K562 (cell line): ENCODE data around the gene ZNF232. TPM values are rescaled to one million over a fixed set of nuclear protein-coding genes. Genes with fewer than 3 reads are reported as not detected.

ENCODE experiments used
- CBX1 ChIP-seq: sonication (generic); IDR thresholded peaks from 2 replicates; pipeline ENCODE4 v1.6.1; 2016; ENCODE audit warnings: antibody characterized with exemption, low read depth, mild to moderate bottlenecking
- EP300 ChIP-seq: IDR thresholded peaks from 2 replicates; pipeline ENCODE4 v1.6.1; 2012; ENCODE audit warnings: low read length, improper control_type of control experiment
- L3MBTL2 ChIP-seq: fragments of 450-650 bp; IDR thresholded peaks from 2 replicates; pipeline ENCODE4 v1.6.1; 2016; ENCODE audit warnings: mild to moderate bottlenecking, moderate library complexity
- MCM5 ChIP-seq: fragments of 450-650 bp; IDR thresholded peaks from 2 replicates; pipeline ENCODE4 v1.6.1; 2016; ENCODE audit warnings: low read depth
- MNT ChIP-seq, 2 experiments: fragments of 450-650 bp; conservative IDR thresholded peaks; 2 replicates each; pipeline ENCODE4 v1.6.1; 2017; ENCODE audit warnings: mild to moderate bottlenecking in 2 of 2, moderate library complexity in 2 of 2
- MTF1 ChIP-seq: fragments of 250-450 bp; sonication (Bioruptor Pico); IDR thresholded peaks from 2 replicates; pipeline ENCODE4 v1.9.0; 2021; ENCODE audit warnings: moderate library complexity, mild to moderate bottlenecking, inconsistent platforms, borderline replicate concordance
- RBM17 ChIP-seq: fragments of 200-400 bp; formaldehyde crosslinking; IDR thresholded peaks from 2 replicates; pipeline ENCODE4 v1.6.1; 2017; ENCODE audit warnings: low read depth, mild to moderate bottlenecking, low read length, borderline replicate concordance
- STAT5B ChIP-seq: fragments of 250-450 bp; sonication (Bioruptor Pico); IDR thresholded peaks from 2 replicates; pipeline ENCODE4 v1.8.0; 2021; ENCODE audit warnings: mild to moderate bottlenecking, inconsistent platforms
- TCF3 ChIP-seq: sonication (generic); formaldehyde crosslinking; IDR thresholded peaks from 2 replicates; pipeline ENCODE4 v1.4.0; 2020; ENCODE audit warnings: mild to moderate bottlenecking, missing genetic modification reagents
- ZEB2 ChIP-seq: fragments of 450-650 bp; IDR thresholded peaks from 2 replicates; pipeline ENCODE4 v1.6.1; 2016
- ZNF239 ChIP-seq: fragments of 250-450 bp; sonication (Bioruptor Pico); IDR thresholded peaks from 2 replicates; pipeline ENCODE4 v1.4.0; 2020; ENCODE audit warnings: mild to moderate bottlenecking
- ZNF644 ChIP-seq: fragments of 200-800 bp; sonication (Bioruptor generic); IDR thresholded peaks from 2 replicates; pipeline ENCODE4 v1.6.1; 2016; ENCODE audit warnings: low read depth, missing genetic modification characterization, missing compliant biosample characterization
- polyA plus RNA-seq, 8 experiments: library from polyadenylated mRNA; depleted of rRNA in 4 of 8; stranded (reverse) in 5 of 8; unstranded in 3 of 8; fragments of >200 nt; fragmentation: Nextera tagmentation in 2 of 8; fragmentation: Illumina TruSeq in 1 of 8; extraction: Ambion mirVana in 2 of 8; extraction: Trizol in 1 of 8; gene quantifications; 2 replicates each; pipeline versions ENCODE4 v1.2.1 to v1.2.3, GENCODE V29; 2011 to 2014; ENCODE audit warnings: inconsistent platforms in 1 of 8, missing spikeins in 1 of 8
- total RNA-seq, 7 experiments: library from RNA; depleted of rRNA in 6 of 7; stranded (reverse); fragments of >200 nt in 6 of 7; fragmentation: Illumina TruSeq in 2 of 7; extraction: Trizol in 2 of 7; gene quantifications; 2 replicates each; pipeline versions ENCODE4 v1.2.1 to v1.2.3, GENCODE V29; 2011 to 2021; ENCODE audit warnings: low replicate concordance in 1 of 7
- TF ChIP-seq, protein P1 (sequence below): fragments of 250-450 bp; sonication (Bioruptor Pico); IDR thresholded peaks from 2 replicates; pipeline ENCODE4 v1.4.0; 2020; ENCODE audit warnings: mild to moderate bottlenecking
- TF ChIP-seq, protein P2 (sequence below): fragments of 450-650 bp; IDR thresholded peaks from 2 replicates; pipeline ENCODE4 v1.6.1; 2016; ENCODE audit warnings: mild to moderate bottlenecking, moderate library complexity

The ZNF232 gene
- total and polyA plus RNA-seq, 9 of the 15 experiments (the other 6 are each of a cell fraction or from before 2014, with no cell fraction given), result 10.6 to 26.0 (median 13.0) TPM

- TF ChIP-seq, protein P1, sequence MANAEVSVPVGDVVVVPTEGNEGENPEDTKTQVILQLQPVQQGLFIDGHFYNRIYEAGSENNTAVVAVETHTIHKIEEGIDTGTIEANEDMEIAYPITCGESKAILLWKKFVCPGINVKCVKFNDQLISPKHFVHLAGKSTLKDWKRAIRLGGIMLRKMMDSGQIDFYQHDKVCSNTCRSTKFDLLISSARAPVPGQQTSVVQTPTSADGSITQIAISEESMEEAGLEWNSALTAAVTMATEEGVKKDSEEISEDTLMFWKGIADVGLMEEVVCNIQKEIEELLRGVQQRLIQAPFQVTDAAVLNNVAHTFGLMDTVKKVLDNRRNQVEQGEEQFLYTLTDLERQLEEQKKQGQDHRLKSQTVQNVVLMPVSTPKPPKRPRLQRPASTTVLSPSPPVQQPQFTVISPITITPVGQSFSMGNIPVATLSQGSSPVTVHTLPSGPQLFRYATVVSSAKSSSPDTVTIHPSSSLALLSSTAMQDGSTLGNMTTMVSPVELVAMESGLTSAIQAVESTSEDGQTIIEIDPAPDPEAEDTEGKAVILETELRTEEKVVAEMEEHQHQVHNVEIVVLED, result peak; percentile 51
- TF ChIP-seq MNT (conservative IDR thresholded peaks at IDR 0.05), result peak; percentile 66 to 85
- TF ChIP-seq MTF1 (CRISPR knock-in tag), result no peak
- TF ChIP-seq, protein P2, sequence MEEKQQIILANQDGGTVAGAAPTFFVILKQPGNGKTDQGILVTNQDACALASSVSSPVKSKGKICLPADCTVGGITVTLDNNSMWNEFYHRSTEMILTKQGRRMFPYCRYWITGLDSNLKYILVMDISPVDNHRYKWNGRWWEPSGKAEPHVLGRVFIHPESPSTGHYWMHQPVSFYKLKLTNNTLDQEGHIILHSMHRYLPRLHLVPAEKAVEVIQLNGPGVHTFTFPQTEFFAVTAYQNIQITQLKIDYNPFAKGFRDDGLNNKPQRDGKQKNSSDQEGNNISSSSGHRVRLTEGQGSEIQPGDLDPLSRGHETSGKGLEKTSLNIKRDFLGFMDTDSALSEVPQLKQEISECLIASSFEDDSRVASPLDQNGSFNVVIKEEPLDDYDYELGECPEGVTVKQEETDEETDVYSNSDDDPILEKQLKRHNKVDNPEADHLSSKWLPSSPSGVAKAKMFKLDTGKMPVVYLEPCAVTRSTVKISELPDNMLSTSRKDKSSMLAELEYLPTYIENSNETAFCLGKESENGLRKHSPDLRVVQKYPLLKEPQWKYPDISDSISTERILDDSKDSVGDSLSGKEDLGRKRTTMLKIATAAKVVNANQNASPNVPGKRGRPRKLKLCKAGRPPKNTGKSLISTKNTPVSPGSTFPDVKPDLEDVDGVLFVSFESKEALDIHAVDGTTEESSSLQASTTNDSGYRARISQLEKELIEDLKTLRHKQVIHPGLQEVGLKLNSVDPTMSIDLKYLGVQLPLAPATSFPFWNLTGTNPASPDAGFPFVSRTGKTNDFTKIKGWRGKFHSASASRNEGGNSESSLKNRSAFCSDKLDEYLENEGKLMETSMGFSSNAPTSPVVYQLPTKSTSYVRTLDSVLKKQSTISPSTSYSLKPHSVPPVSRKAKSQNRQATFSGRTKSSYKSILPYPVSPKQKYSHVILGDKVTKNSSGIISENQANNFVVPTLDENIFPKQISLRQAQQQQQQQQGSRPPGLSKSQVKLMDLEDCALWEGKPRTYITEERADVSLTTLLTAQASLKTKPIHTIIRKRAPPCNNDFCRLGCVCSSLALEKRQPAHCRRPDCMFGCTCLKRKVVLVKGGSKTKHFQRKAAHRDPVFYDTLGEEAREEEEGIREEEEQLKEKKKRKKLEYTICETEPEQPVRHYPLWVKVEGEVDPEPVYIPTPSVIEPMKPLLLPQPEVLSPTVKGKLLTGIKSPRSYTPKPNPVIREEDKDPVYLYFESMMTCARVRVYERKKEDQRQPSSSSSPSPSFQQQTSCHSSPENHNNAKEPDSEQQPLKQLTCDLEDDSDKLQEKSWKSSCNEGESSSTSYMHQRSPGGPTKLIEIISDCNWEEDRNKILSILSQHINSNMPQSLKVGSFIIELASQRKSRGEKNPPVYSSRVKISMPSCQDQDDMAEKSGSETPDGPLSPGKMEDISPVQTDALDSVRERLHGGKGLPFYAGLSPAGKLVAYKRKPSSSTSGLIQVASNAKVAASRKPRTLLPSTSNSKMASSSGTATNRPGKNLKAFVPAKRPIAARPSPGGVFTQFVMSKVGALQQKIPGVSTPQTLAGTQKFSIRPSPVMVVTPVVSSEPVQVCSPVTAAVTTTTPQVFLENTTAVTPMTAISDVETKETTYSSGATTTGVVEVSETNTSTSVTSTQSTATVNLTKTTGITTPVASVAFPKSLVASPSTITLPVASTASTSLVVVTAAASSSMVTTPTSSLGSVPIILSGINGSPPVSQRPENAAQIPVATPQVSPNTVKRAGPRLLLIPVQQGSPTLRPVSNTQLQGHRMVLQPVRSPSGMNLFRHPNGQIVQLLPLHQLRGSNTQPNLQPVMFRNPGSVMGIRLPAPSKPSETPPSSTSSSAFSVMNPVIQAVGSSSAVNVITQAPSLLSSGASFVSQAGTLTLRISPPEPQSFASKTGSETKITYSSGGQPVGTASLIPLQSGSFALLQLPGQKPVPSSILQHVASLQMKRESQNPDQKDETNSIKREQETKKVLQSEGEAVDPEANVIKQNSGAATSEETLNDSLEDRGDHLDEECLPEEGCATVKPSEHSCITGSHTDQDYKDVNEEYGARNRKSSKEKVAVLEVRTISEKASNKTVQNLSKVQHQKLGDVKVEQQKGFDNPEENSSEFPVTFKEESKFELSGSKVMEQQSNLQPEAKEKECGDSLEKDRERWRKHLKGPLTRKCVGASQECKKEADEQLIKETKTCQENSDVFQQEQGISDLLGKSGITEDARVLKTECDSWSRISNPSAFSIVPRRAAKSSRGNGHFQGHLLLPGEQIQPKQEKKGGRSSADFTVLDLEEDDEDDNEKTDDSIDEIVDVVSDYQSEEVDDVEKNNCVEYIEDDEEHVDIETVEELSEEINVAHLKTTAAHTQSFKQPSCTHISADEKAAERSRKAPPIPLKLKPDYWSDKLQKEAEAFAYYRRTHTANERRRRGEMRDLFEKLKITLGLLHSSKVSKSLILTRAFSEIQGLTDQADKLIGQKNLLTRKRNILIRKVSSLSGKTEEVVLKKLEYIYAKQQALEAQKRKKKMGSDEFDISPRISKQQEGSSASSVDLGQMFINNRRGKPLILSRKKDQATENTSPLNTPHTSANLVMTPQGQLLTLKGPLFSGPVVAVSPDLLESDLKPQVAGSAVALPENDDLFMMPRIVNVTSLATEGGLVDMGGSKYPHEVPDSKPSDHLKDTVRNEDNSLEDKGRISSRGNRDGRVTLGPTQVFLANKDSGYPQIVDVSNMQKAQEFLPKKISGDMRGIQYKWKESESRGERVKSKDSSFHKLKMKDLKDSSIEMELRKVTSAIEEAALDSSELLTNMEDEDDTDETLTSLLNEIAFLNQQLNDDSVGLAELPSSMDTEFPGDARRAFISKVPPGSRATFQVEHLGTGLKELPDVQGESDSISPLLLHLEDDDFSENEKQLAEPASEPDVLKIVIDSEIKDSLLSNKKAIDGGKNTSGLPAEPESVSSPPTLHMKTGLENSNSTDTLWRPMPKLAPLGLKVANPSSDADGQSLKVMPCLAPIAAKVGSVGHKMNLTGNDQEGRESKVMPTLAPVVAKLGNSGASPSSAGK, result peak; percentile 87
- no peak for TF ChIP-seq STAT5B (CRISPR knock-in tag)
- TF ChIP-seq ZNF239 (CRISPR knock-in tag), result no peak
- TF ChIP-seq L3MBTL2, result peak; percentile 88
- TF ChIP-seq ZNF644 (tag), result no peak
- TF ChIP-seq ZEB2, result 0 out of 2 replicates have a peak, but pooled peaks have one; percentile 19
- TF ChIP-seq CBX1, result no peak; the same call in 1 of the 2 replicates
- no peak for TF ChIP-seq TCF3 (CRISPR knock-in tag)
- TF ChIP-seq EP300, result no peak
- TF ChIP-seq RBM17, result no peak
- TF ChIP-seq MCM5, result no peak
These were observed at the start of gene ZNF232 (continued) for GRCh38 chr17:5111402-5112204.
